Femur (tissue), 1 donor: ENCODE data around the gene SH3BP2.
A peak's percentile ranks its signal among the peaks of the same experiment; 100 is the strongest.

Source experiments
- DNase-seq: peaks from one replicate; pipeline ENCODE4 v3.0.0-alpha.2; 2017

SH3BP2 gene

GRCh38 chr4:2860391-2861348, 67.8 kb downstream of the SH3BP2 start:
- DNase-seq: no peak

- no peak for DNase-seq
These were observed 68.9 kb downstream of the SH3BP2 start for GRCh38 chr4:2861631-2862436.

- no peak for DNase-seq
These were observed 69.6 kb downstream of the SH3BP2 start for GRCh38 chr4:2862528-2862927.

GRCh38 chr4:2863649-2864048, 70.8 kb downstream of the SH3BP2 start:
- DNase-seq: no peak

- DNase-seq: no peak
These were observed 72.4 kb downstream of the SH3BP2 start for GRCh38 chr4:2865196-2865780.

- DNase-seq: no peak
These were observed 73.4 kb downstream of the SH3BP2 start for GRCh38 chr4:2866160-2866861.

GRCh38 chr4:2866891-2867290, 74.0 kb downstream of the SH3BP2 start:
- no peak for DNase-seq

- DNase-seq: peak; percentile 48
These were observed 75.0 kb downstream of the SH3BP2 start for GRCh38 chr4:2867758-2868491.

- no peak for DNase-seq
These were observed 76.1 kb downstream of the SH3BP2 start for GRCh38 chr4:2868877-2869487.

- DNase-seq: no peak
These were observed 76.8 kb downstream of the SH3BP2 start for GRCh38 chr4:2869659-2870058.

- DNase-seq: no peak
These were observed 77.2 kb downstream of the SH3BP2 start for GRCh38 chr4:2870082-2870481.

GRCh38 chr4:2871466-2871865, 78.6 kb downstream of the SH3BP2 start:
- no peak for DNase-seq

GRCh38 chr4:2871911-2872310, 79.0 kb downstream of the SH3BP2 start:
- DNase-seq: no peak

- DNase-seq: no peak
These were observed 80.4 kb downstream of the SH3BP2 start for GRCh38 chr4:2873329-2873728.

- DNase-seq: no peak
These were observed 82.0 kb downstream of the SH3BP2 start for GRCh38 chr4:2874861-2875260.

- DNase-seq: no peak
These were observed 82.7 kb downstream of the SH3BP2 start for GRCh38 chr4:2875556-2875955.

- DNase-seq: no peak
These were observed 85.5 kb downstream of the SH3BP2 start for GRCh38 chr4:2878346-2878745.

GRCh38 chr4:2879026-2879425, 86.1 kb downstream of the SH3BP2 start:
- no peak for DNase-seq

- DNase-seq: no peak
These were observed 88.5 kb downstream of the SH3BP2 start for GRCh38 chr4:2881431-2881830.

GRCh38 chr4:2882341-2882740, 89.5 kb downstream of the SH3BP2 start:
- DNase-seq: no peak

- no peak for DNase-seq
These were observed 93.3 kb downstream of the SH3BP2 start for GRCh38 chr4:2886161-2886560.

GRCh38 chr4:2886622-2887021, 93.7 kb downstream of the SH3BP2 start:
- no peak for DNase-seq
